NCI-H2196 (cell line): ENCODE data around the gene ZNF24.

ENCODE experiments used
- DNase-seq: peaks from one replicate; lab custom pipeline; 2025; ENCODE audit not compliant: unreplicated experiment; lab: John Stamatoyannopoulos, UW

Gene ZNF24

GRCh38 chr18:35296060-35296459, 48.2 kb downstream of the ZNF24 start:
- no peak for DNase-seq

- DNase-seq: no peak
Measured at GRCh38 chr18:35291166-35291565, 53.1 kb downstream of the ZNF24 start.

GRCh38 chr18:35290094-35290735, 54.0 kb downstream of the ZNF24 start, which contains the start of gene ZSCAN30:
TSS of gene ZSCAN30 (minus strand) at chr18:35290229. CDS start at chr18:35264352, 25,877 bp downstream.
- peak; percentile 95 for DNase-seq

GRCh38 chr18:35289727-35290093, 54.5 kb downstream of the ZNF24 start:
- no peak for DNase-seq

GRCh38 chr18:35289293-35289692, 54.9 kb downstream of the ZNF24 start:
- DNase-seq: no peak

- DNase-seq: no peak
Measured at GRCh38 chr18:35284841-35285240, 59.4 kb downstream of the ZNF24 start.

- DNase-seq: no peak
Measured at GRCh38 chr18:35283923-35284794, 60.1 kb downstream of the ZNF24 start.

- DNase-seq: no peak
Measured at GRCh38 chr18:35282353-35282752, 61.9 kb downstream of the ZNF24 start.
